ENCODE results near the gene RNASEL.

The RNASEL gene

GRCh38 chr1:182584746-182585145, 4.3 kb downstream of the RNASEL start:
- Histone ChIP-seq H3K4me1 (ENCODE audit: control insufficient read depth, insufficient read depth, low read length) (peaks cover 14% of the 10 kb centered on the region; the same call in 1 of the 2 replicates), H3K27me3 (ENCODE audit: control insufficient read depth, insufficient read depth, low read length) (no peaks in the 10 kb centered on the region), H3K27ac (ENCODE audit: low read depth, low read length) (no peak overlapping the region), H3K9ac (ENCODE audit: low read depth, low read length) (no peak overlapping the region), H3K36me3 (ENCODE audit: control insufficient read depth, insufficient read depth, low read length) (no peaks in the 10 kb centered on the region), H3K9me3 (ENCODE audit: control insufficient read depth, insufficient read depth, low read length) (no peaks in the 10 kb centered on the region), H3K4me3 (ENCODE audit: low read depth, low read length) (no peak overlapping the region)

- H3K27ac ChIP-seq (ENCODE audit: low read depth, low read length), result no peak overlapping the region
Observed at GRCh38 chr1:182580736-182581135, 8.3 kb downstream of the RNASEL start.

GRCh38 chr1:182575540-182576149, 13.4 kb downstream of the RNASEL start:
- Histone ChIP-seq H3K4me1 (ENCODE audit: control insufficient read depth, insufficient read depth, low read length) (no peaks in the 10 kb centered on the region), H3K36me3 (ENCODE audit: control insufficient read depth, insufficient read depth, low read length) (no peaks in the 10 kb centered on the region), H3K9ac (ENCODE audit: low read depth, low read length) (no peak overlapping the region), H3K27me3 (ENCODE audit: control insufficient read depth, insufficient read depth, low read length) (no peaks in the 10 kb centered on the region), H3K27ac (ENCODE audit: low read depth, low read length) (no peak overlapping the region), H3K4me3 (ENCODE audit: low read depth, low read length) (no peak overlapping the region), H3K9me3 (ENCODE audit: control insufficient read depth, insufficient read depth, low read length) (no peaks in the 10 kb centered on the region)

More at GRCh38 chr1:182580736-182581135, 8.3 kb downstream of the RNASEL start:
- Histone ChIP-seq H3K4me3 (ENCODE audit: low read depth, low read length) (no peak overlapping the region), H3K36me3 (ENCODE audit: control insufficient read depth, insufficient read depth, low read length) (no peaks in the 10 kb centered on the region), H3K9ac (ENCODE audit: low read depth, low read length) (no peak overlapping the region), H3K4me1 (ENCODE audit: control insufficient read depth, insufficient read depth, low read length) (no peaks in the 10 kb centered on the region), H3K27me3 (ENCODE audit: control insufficient read depth, insufficient read depth, low read length) (no peaks in the 10 kb centered on the region), H3K9me3 (ENCODE audit: control insufficient read depth, insufficient read depth, low read length) (no peaks in the 10 kb centered on the region)

GRCh38 chr1:182574156-182574555, 14.9 kb downstream of the RNASEL start:
- Histone ChIP-seq H3K27ac (ENCODE audit: low read depth, low read length) (no peak overlapping the region), H3K9me3 (ENCODE audit: control insufficient read depth, insufficient read depth, low read length) (no peaks in the 10 kb centered on the region), H3K36me3 (ENCODE audit: control insufficient read depth, insufficient read depth, low read length) (no peaks in the 10 kb centered on the region), H3K27me3 (ENCODE audit: control insufficient read depth, insufficient read depth, low read length) (no peaks in the 10 kb centered on the region), H3K9ac (ENCODE audit: low read depth, low read length) (no peak overlapping the region), H3K4me3 (ENCODE audit: low read depth, low read length) (no peak overlapping the region), H3K4me1 (ENCODE audit: control insufficient read depth, insufficient read depth, low read length) (no peaks in the 10 kb centered on the region)

- H3K36me3 ChIP-seq (ENCODE audit: control insufficient read depth, insufficient read depth, low read length), result no peaks in the 10 kb centered on the region
- no peaks in the 10 kb centered on the region for H3K9me3 ChIP-seq (ENCODE audit: control insufficient read depth, insufficient read depth, low read length)
- no peaks in the 10 kb centered on the region for H3K27me3 ChIP-seq (ENCODE audit: control insufficient read depth, insufficient read depth, low read length)
- no peak overlapping the region for H3K9ac ChIP-seq (ENCODE audit: low read depth, low read length)
- no peak overlapping the region for H3K4me3 ChIP-seq (ENCODE audit: low read depth, low read length)
- H3K27ac ChIP-seq (ENCODE audit: low read depth, low read length), result no peak overlapping the region
- no peaks in the 10 kb centered on the region for H3K4me1 ChIP-seq (ENCODE audit: control insufficient read depth, insufficient read depth, low read length)
Observed at GRCh38 chr1:182570611-182570970, 18.5 kb downstream of the RNASEL start.

- Histone ChIP-seq H3K4me3 (ENCODE audit: low read depth, low read length) (no peak overlapping the region), H3K4me1 (ENCODE audit: control insufficient read depth, insufficient read depth, low read length) (no peaks in the 10 kb centered on the region), H3K9ac (ENCODE audit: low read depth, low read length) (no peak overlapping the region), H3K27me3 (ENCODE audit: control insufficient read depth, insufficient read depth, low read length) (no peaks in the 10 kb centered on the region), H3K27ac (ENCODE audit: low read depth, low read length) (no peak overlapping the region), H3K9me3 (ENCODE audit: control insufficient read depth, insufficient read depth, low read length) (no peaks in the 10 kb centered on the region), H3K36me3 (ENCODE audit: control insufficient read depth, insufficient read depth, low read length) (no peaks in the 10 kb centered on the region)
Observed at GRCh38 chr1:182569939-182570610, 19.0 kb downstream of the RNASEL start.

GRCh38 chr1:182568647-182569284, 20.3 kb downstream of the RNASEL start:
- Histone ChIP-seq H3K9ac (ENCODE audit: low read depth, low read length) (no peak overlapping the region), H3K4me1 (ENCODE audit: control insufficient read depth, insufficient read depth, low read length) (no peaks in the 10 kb centered on the region), H3K27me3 (ENCODE audit: control insufficient read depth, insufficient read depth, low read length) (no peaks in the 10 kb centered on the region), H3K36me3 (ENCODE audit: control insufficient read depth, insufficient read depth, low read length) (no peaks in the 10 kb centered on the region), H3K27ac (ENCODE audit: low read depth, low read length) (no peak overlapping the region), H3K4me3 (ENCODE audit: low read depth, low read length) (no peak overlapping the region), H3K9me3 (ENCODE audit: control insufficient read depth, insufficient read depth, low read length) (no peaks in the 10 kb centered on the region)

- Histone ChIP-seq H3K27ac (ENCODE audit: low read depth, low read length) (no peak overlapping the region), H3K4me3 (ENCODE audit: low read depth, low read length) (no peak overlapping the region)
Observed at GRCh38 chr1:182567629-182568028, 21.4 kb downstream of the RNASEL start.

GRCh38 chr1:182565537-182565936, 23.5 kb downstream of the RNASEL start:
- Histone ChIP-seq H3K36me3 (ENCODE audit: control insufficient read depth, insufficient read depth, low read length) (no peaks in the 10 kb centered on the region), H3K27me3 (ENCODE audit: control insufficient read depth, insufficient read depth, low read length) (no peaks in the 10 kb centered on the region), H3K4me1 (ENCODE audit: control insufficient read depth, insufficient read depth, low read length) (no peaks in the 10 kb centered on the region), H3K4me3 (ENCODE audit: low read depth, low read length) (no peak overlapping the region), H3K9me3 (ENCODE audit: control insufficient read depth, insufficient read depth, low read length) (no peaks in the 10 kb centered on the region), H3K27ac (ENCODE audit: low read depth, low read length) (no peak overlapping the region), H3K9ac (ENCODE audit: low read depth, low read length) (no peak overlapping the region)

More at GRCh38 chr1:182567629-182568028, 21.4 kb downstream of the RNASEL start:
- no peaks in the 10 kb centered on the region for H3K4me1 ChIP-seq (ENCODE audit: control insufficient read depth, insufficient read depth, low read length)
- no peaks in the 10 kb centered on the region for H3K9me3 ChIP-seq (ENCODE audit: control insufficient read depth, insufficient read depth, low read length)
- H3K27me3 ChIP-seq (ENCODE audit: control insufficient read depth, insufficient read depth, low read length), result no peaks in the 10 kb centered on the region
- no peaks in the 10 kb centered on the region for H3K36me3 ChIP-seq (ENCODE audit: control insufficient read depth, insufficient read depth, low read length)
- H3K9ac ChIP-seq (ENCODE audit: low read depth, low read length), result no peak overlapping the region

- Histone ChIP-seq H3K4me1 (ENCODE audit: control insufficient read depth, insufficient read depth, low read length) (no peaks in the 10 kb centered on the region), H3K36me3 (ENCODE audit: control insufficient read depth, insufficient read depth, low read length) (no peaks in the 10 kb centered on the region), H3K4me3 (ENCODE audit: low read depth, low read length) (no peak overlapping the region), H3K9ac (ENCODE audit: low read depth, low read length) (no peak overlapping the region), H3K27me3 (ENCODE audit: control insufficient read depth, insufficient read depth, low read length) (no peaks in the 10 kb centered on the region), H3K27ac (ENCODE audit: low read depth, low read length) (no peak overlapping the region), H3K9me3 (ENCODE audit: control insufficient read depth, insufficient read depth, low read length) (no peaks in the 10 kb centered on the region)
Observed at GRCh38 chr1:182564406-182565004, 24.6 kb downstream of the RNASEL start.

- no peaks in the 10 kb centered on the region for H3K27me3 ChIP-seq (ENCODE audit: control insufficient read depth, insufficient read depth, low read length)
- no peak overlapping the region for H3K9ac ChIP-seq (ENCODE audit: low read depth, low read length)
- no peak overlapping the region for H3K27ac ChIP-seq (ENCODE audit: low read depth, low read length)
- H3K4me3 ChIP-seq (ENCODE audit: low read depth, low read length), result no peak overlapping the region
- H3K36me3 ChIP-seq (ENCODE audit: control insufficient read depth, insufficient read depth, low read length), result no peaks in the 10 kb centered on the region
- H3K4me1 ChIP-seq (ENCODE audit: control insufficient read depth, insufficient read depth, low read length), result no peaks in the 10 kb centered on the region
- H3K9me3 ChIP-seq (ENCODE audit: control insufficient read depth, insufficient read depth, low read length), result no peaks in the 10 kb centered on the region
Observed at GRCh38 chr1:182563095-182563494, 26.0 kb downstream of the RNASEL start.

Data from HUES48 (cell line).